IMR-90 (cell line): ENCODE measurements around the gene TACC3. TPM values are rescaled to one million over a fixed set of nuclear protein-coding genes. Genes with fewer than 3 reads are reported as not detected.

Experiments
- ATAC-seq: fragments of 200-7000 bp; cut with Tn5 transposase; 2 replicates; pipeline ENCODE4 v1.9.1; 2020; ENCODE audit warnings: low read depth, mild to moderate bottlenecking, moderate library complexity
- BruUV-seq: library from RNA; stranded (reverse); fragments of 400-500 nt; replicated peaks from 2 replicates; lab custom pipeline; 2021; lab: Mats Ljungman, UMichigan
- CTCF ChIA-PET: fragments of 300-600 bp; formaldehyde crosslinking; extraction: SDS; loops from one replicate; lab custom pipeline; 2021; ENCODE audit warnings: antibody characterized with exemption; lab: Yijun Ruan, JAX
- POLR2A ChIA-PET: fragments of 300-600 bp; sonication (Branson Sonifier 250); formaldehyde crosslinking; loops from one replicate; lab custom pipeline; 2022; ENCODE audit warnings: antibody characterized with exemption; ENCODE audit not compliant: unreplicated experiment; lab: Charles Lee
- DNase-seq: peaks from one replicate; pipeline ENCODE4 v3.0.0; 2013
- H2AFZ ChIP-seq: replicated peaks from 2 replicates; pipeline ENCODE3; 2013; ENCODE audit warnings: low read length, mild to moderate bottlenecking; ENCODE audit not compliant: poor library complexity
- H2AK5ac ChIP-seq: 2 replicates; pipeline ENCODE4 v1.6.1; 2013; ENCODE audit warnings: low read depth, low read length, inconsistent platforms
- H2AK9ac ChIP-seq: replicated peaks from 2 replicates; pipeline ENCODE3; 2013; ENCODE audit warnings: mild to moderate bottlenecking, low read depth, low read length, moderate library complexity; ENCODE audit not compliant: poor library complexity
- H2BK120ac ChIP-seq: 2 replicates; pipeline ENCODE4 v1.6.1; 2013; ENCODE audit warnings: low read depth, low read length, inconsistent platforms
- H2BK15ac ChIP-seq: 3 replicates; pipeline ENCODE4 v1.6.1; 2013; ENCODE audit warnings: low read depth, low read length, inconsistent platforms
- H2BK20ac ChIP-seq: 2 replicates; pipeline ENCODE4 v1.6.1; 2013; ENCODE audit warnings: low read depth, mild to moderate bottlenecking, inconsistent platforms, low read length, moderate library complexity
- H2BK5ac ChIP-seq: 2 replicates; pipeline ENCODE4 v1.6.1; 2013; ENCODE audit warnings: mild to moderate bottlenecking, low read depth, low read length, inconsistent platforms; ENCODE audit not compliant: poor library complexity, severe bottlenecking
- H3K14ac ChIP-seq: replicated peaks from 2 replicates; pipeline ENCODE4 v1.6.1; 2013; ENCODE audit warnings: low read depth, low read length, inconsistent platforms
- H3K18ac ChIP-seq: 2 replicates; pipeline ENCODE4 v1.6.1; 2013; ENCODE audit warnings: low read depth, low read length, control low read depth
- H3K23ac ChIP-seq: 2 replicates; pipeline ENCODE4 v1.6.1; 2013; ENCODE audit warnings: low read depth, low read length, inconsistent platforms
- H3K27ac ChIP-seq: 2 replicates; pipeline ENCODE4 v1.5.1; 2013; ENCODE audit warnings: mild to moderate bottlenecking, control low read depth, low read length; ENCODE audit not compliant: insufficient read depth
- H3K27me3 ChIP-seq: 2 replicates; pipeline ENCODE4 v1.6.1; 2013; ENCODE audit warnings: low read length; ENCODE audit not compliant: control insufficient read depth, insufficient read depth
- H3K36me3 ChIP-seq: 2 replicates; pipeline ENCODE4 v1.6.1; 2013; ENCODE audit warnings: low read length, mixed read lengths; ENCODE audit not compliant: control insufficient read depth, insufficient read depth
- H3K4ac ChIP-seq: 2 replicates; pipeline ENCODE4 v1.6.1; 2013; ENCODE audit warnings: low read depth, low read length, inconsistent platforms
- H3K4me1 ChIP-seq: 2 replicates; pipeline ENCODE4 v1.6.1; 2013; ENCODE audit warnings: low read length, mixed read lengths; ENCODE audit not compliant: control insufficient read depth, insufficient read depth
- H3K4me2 ChIP-seq: 2 replicates; pipeline ENCODE4 v1.6.1; 2013; ENCODE audit warnings: low read depth, mild to moderate bottlenecking, control low read depth, low read length, moderate library complexity
- H3K4me3 ChIP-seq: 2 replicates; pipeline ENCODE4 v1.5.1; 2013; ENCODE audit warnings: low read depth, mild to moderate bottlenecking, control low read depth, low read length, moderate library complexity; ENCODE audit not compliant: insufficient read depth
- H3K56ac ChIP-seq: 2 replicates; pipeline ENCODE4 v1.6.1; 2013; ENCODE audit warnings: low read length, inconsistent platforms; ENCODE audit not compliant: insufficient read depth; ENCODE audit errors: extremely low read depth
- H3K79me1 ChIP-seq, 2 experiments: 2 replicates each; pipeline ENCODE4 v1.6.1; 2013; ENCODE audit warnings: low read length in 2 of 2, inconsistent platforms in 1 of 2, low read depth in 1 of 2
- H3K9ac ChIP-seq: 2 replicates; pipeline ENCODE4 v1.6.1; 2013; ENCODE audit warnings: low read depth, low read length, control low read depth
- H3K9me1 ChIP-seq: 2 replicates; pipeline ENCODE4 v1.6.1; 2013; ENCODE audit warnings: low read length, inconsistent platforms; ENCODE audit not compliant: insufficient read depth
- H3K9me3 ChIP-seq: 2 replicates; pipeline ENCODE4 v1.6.1; 2013; ENCODE audit warnings: low read length; ENCODE audit not compliant: control insufficient read depth, insufficient read depth
- H4K20me1 ChIP-seq: 2 replicates; pipeline ENCODE4 v1.6.1; 2013; ENCODE audit warnings: low read length, inconsistent platforms; ENCODE audit not compliant: insufficient read depth
- H4K5ac ChIP-seq: 2 replicates; pipeline ENCODE4 v1.6.1; 2013; ENCODE audit warnings: mild to moderate bottlenecking, low read depth, low read length, control low read depth
- H4K8ac ChIP-seq, 2 experiments: 2 replicates each; pipeline ENCODE4 v1.6.1; 2013; ENCODE audit warnings: low read depth in 2 of 2, low read length in 2 of 2, control low read depth in 1 of 2, inconsistent platforms in 1 of 2
- H4K91ac ChIP-seq: 2 replicates; pipeline ENCODE4 v1.6.1; 2013; ENCODE audit warnings: low read depth, low read length, inconsistent platforms; ENCODE audit not compliant: insufficient read depth
- MAZ ChIP-seq: IDR thresholded peaks from 2 replicates; pipeline ENCODE4 v1.6.1; 2012; ENCODE audit warnings: low read depth, mild to moderate bottlenecking, low read length, improper control_type of control experiment, moderate library complexity, borderline replicate concordance
- POLR2A ChIP-seq: IDR thresholded peaks from 2 replicates; pipeline ENCODE4 v1.6.1; 2012; ENCODE audit warnings: mild to moderate bottlenecking, low read depth, low read length
- WGBS, 2 experiments: methylation state at CpG; one replicate each; pipeline versions ENCODE4 v1.1.5 to v1.1.7; 2013; ENCODE audit warnings: missing lambda C conversion rate in 2 of 2; ENCODE audit not compliant: insufficient read length in 1 of 2; ENCODE audit errors: extremely low coverage in 2 of 2; 5-methylcytosine and 5-hydroxymethylcytosine counted together
- dilution Hi-C: fragments of 300-500 bp; cut with HindIII; formaldehyde crosslinking; loops from one replicate; pipeline ENCODE4 v1.14.3; 2018; ENCODE audit warnings: low sequenced_read_pairs; ENCODE audit not compliant: unreplicated experiment
- in situ Hi-C: fragments of 300-500 bp; cut with MboI; formaldehyde crosslinking; loops from 3 replicates; pipeline ENCODE4 v1.14.3; 2019; ENCODE audit warnings: low sequenced_read_pairs, inconsistent platforms, mixed read lengths
- intact Hi-C: fragments of 100-400 bp; cut with micrococcal nuclease; formaldehyde crosslinking; loops from 2 replicates; pipeline ENCODE4 v1.10.0; 2022
- polyA plus RNA-seq, 3 experiments: library from polyadenylated mRNA; depleted of rRNA; stranded (reverse); fragments of >200 nt; gene quantifications; 2 replicates each; pipeline ENCODE4 v1.2.3, GENCODE V29; 2012; ENCODE audit warnings: low replicate concordance in 1 of 3
- total RNA-seq: library from RNA; depleted of rRNA; stranded (reverse); fragments of >200 nt; gene quantifications from 2 replicates; pipeline ENCODE4 v1.2.3, GENCODE V29; 2012

TACC3 gene
- total and polyA plus RNA-seq, 2 of the 4 experiments (the other 2 are of a cell fraction): 15.1 to 49.7 TPM

GRCh38 chr4:1683736-1684505 lies 37.4 kb upstream of the TACC3 start, which contains the start of gene FAM53A:
TSS of gene FAM53A (minus strand) at chr4:1684313. CDS start at chr4:1668741, 15,572 bp downstream.
- dilution Hi-C loops: no loop called here
- Histone ChIP-seq H4K8ac (peak within 1 kb of the TSS; percentile 87 to 95), H2BK5ac (peak within 1 kb of the TSS; percentile 47), H3K27me3 (no peaks in the 10 kb centered on the region), H3K9me1 (peaks cover 4% of the 10 kb centered on the region; the same call in 1 of the 2 replicates), H3K4ac (peak within 1 kb of the TSS; percentile 80), H4K5ac (peak within 1 kb of the TSS; percentile 88), H4K20me1 (peaks cover 5% of the 10 kb centered on the region), H3K4me2 (peak within 1 kb of the TSS; percentile 85), H2BK120ac (no peak within 1 kb of the TSS), H3K14ac (peak within 1 kb of the TSS; percentile 49), H3K4me1 (peaks cover 6% of the 10 kb centered on the region; the same call in 1 of the 2 replicates), H3K27ac (peak within 1 kb of the TSS; percentile 56), H3K79me1 (peaks cover 0 to 7% of the 10 kb centered on the region in 2 experiments; a peak in 2 of 4 replicates), H3K56ac (peak within 1 kb of the TSS; percentile 36; the same call in 1 of the 2 replicates), H2AK9ac (peak within 1 kb of the TSS; percentile 96), H3K18ac (no peak within 1 kb of the TSS), H2BK15ac (no peak within 1 kb of the TSS; the same call in 2 of the 3 replicates), H3K9ac (peak within 1 kb of the TSS; percentile 54), H3K4me3 (peak within 1 kb of the TSS; percentile 83), H2AFZ (peak within 1 kb of the TSS; percentile 95), H3K23ac (peak within 1 kb of the TSS; percentile 55; the same call in 1 of the 2 replicates), H4K91ac (peak within 1 kb of the TSS; percentile 17), H2AK5ac (no peak within 1 kb of the TSS), H2BK20ac (peak within 1 kb of the TSS; percentile 29; the same call in 1 of the 2 replicates), H3K36me3 (no peaks in the 10 kb centered on the region), H3K9me3 (no peaks in the 10 kb centered on the region)
- DNase-seq (peak; percentile 78), ATAC-seq (peak; percentile 97)
- POLR2A ChIA-PET: no interaction called here
- no TSS peak for BruUV-seq
- TF ChIP-seq MAZ: no peak
- peak; percentile 81 for TF ChIP-seq POLR2A
- 1% methylated on average over 56 of the region's 118 CpGs; no CpG with 5 or more reads in 1 of the 2 experiments for WGBS, 2 experiments
- intact Hi-C loops: no loop called here
- CTCF ChIA-PET: no interaction called here
- in situ Hi-C loops: no loop called here
